Fibroblast of skin of abdomen (primary cell): ENCODE results near the gene TMEM114.

Experiments
- DNase-seq: peaks from one replicate; pipeline ENCODE4 v3.0.0-alpha.2; 2013

Gene TMEM114

DNA sequence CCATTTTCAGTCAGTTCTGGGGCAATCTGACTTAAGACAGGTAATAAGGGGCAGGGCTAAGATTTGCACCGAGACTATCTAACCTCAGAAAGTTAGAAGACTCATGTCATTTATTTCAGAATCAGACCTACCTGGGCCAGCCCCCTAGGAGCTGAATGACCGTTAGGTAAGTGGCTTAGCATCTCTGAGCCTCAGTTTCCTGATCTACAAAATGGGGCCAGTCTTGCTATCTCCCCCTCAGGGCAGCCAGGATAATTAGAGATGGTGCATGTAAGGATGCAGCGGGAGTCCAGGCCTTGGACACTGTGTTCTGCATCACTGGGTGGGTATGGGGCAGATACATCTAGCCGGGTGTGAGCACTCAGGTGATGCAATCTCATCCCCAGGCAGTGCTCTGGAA is 20.8 kb upstream of the TMEM114 start:
- no peak for DNase-seq

- no peak for DNase-seq
Observed at GRCh38 chr16:8607214-8607613, 16.9 kb upstream of the TMEM114 start.

DNA sequence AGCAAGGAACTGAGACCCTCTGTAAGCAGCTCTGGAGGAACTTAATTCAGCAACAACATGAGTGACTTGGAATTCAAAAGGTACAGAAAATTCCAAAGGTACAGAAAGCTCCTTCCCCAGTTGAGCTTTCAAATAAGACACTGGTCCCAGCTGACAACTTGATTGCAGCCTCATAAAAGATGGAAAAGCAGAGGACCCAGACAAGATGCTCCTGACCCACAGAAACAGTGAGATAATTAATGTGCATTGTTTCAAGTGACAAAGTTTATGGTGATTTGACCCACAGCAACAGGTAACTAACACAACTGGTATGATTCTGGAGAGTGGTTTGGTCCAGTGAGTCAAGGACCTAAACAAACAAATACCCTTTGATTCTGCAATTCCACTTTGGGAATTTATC is 15.2 kb upstream of the TMEM114 start:
- no peak for DNase-seq

DNA sequence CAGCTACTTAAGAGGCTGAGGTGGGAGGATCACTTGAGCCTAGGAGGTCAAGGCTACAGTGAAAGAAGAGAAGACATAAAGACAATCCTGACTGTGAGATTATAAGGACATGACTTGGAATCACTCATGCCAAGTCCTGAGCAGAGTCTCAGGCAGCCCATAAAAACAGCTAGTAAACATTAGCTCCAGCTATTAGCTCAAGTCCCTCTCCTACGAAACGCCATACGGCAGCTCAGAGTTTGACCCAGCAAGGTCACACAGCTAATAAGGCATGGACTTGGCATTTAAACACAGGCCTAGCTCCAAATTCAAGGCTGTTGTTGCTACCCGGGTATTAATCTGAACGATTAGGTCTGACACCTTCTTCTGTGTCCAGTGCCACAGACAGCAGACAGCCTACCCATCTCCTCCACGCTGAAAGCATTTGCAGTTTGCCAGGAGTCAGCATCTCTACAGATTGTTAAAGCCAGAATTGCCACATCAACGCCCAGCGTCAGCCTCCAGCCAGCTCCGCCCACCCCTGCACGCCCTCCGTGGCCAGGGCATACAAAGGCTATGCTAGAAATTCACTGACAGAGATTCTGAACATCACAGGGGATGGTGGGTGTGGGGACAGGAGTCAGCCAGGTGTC is 9.9 kb upstream of the TMEM114 start:
- no peak for DNase-seq

DNA sequence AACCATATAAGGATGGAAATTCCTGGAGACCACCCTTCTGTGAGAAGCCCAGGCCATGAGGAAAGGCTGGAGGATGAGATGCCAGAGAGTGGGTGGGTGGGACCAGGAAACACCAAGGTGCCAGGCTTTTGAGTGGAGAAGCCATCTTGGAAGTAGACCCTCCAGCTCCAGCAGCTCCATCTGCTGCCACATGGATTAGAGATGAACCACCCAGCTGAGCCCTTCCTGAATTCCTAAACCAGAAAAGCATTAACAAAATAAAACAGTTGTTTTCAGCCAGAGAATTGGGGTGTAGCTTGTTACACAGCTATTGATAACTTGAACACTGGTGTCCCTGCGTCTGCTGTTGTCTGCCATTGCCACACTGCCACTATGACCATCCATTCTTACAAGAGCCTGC is 6.3 kb upstream of the TMEM114 start:
- no peak for DNase-seq

DNA sequence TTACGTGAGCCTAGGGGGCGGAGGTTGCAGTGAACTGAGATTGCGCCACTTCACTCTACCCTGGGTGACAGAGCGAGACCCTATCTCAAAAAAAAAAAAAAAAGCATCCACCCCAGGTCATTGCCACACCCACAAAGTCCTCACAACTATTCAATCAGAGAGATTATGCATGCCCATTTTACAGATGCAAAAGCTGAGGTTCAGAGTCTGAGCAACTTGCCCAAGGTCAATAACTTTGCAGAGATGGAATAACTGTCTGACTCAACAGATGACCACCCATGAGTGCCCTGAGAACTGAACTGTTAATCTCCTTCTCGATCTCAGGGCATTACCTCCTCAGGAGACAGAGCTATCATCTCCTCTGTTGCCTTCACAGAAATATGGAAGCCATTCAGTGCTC is 5.5 kb upstream of the TMEM114 start:
- no peak for DNase-seq

DNA sequence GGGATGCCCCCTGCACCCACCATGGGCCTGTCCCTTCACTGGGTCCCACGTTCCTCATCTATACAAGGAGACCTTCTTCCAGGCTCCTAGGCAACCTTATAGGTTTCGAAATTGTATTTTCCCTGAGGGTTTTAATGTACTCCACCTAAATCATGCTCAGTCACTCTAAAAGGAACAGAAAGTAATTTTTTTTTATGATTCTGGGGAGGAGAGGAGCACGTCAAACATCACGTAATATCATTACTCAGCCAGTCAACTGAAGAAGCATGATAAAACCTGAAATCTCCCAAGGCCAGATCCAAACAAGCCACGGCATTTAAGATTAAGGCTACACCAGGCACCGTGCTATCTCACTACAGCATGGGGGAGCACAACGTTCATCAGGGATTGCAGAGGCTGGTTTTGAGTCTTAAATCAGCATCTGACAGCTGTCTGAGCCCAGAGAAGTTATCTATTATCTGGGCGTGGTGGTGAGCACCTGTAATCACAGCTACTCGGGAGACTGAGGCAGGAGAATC is 3.9 kb upstream of the TMEM114 start:
- DNase-seq, result no peak

DNA sequence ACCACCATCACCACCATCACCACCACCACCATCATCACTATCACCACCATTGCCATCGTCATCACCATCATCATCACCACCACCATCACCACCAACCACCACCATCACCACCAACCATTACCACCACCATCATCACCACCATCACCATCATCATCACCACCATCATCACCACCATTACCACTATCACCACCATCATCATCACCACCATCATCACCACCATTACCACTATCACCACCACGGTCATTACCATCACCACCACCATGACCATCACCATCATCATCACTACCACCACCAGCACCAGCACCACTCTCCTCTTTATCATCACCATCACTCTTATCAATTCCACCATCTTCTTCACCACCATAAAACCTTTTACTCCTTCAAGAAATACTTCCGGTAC is 1.1 kb upstream of the TMEM114 start:
- DNase-seq, result no peak

DNA sequence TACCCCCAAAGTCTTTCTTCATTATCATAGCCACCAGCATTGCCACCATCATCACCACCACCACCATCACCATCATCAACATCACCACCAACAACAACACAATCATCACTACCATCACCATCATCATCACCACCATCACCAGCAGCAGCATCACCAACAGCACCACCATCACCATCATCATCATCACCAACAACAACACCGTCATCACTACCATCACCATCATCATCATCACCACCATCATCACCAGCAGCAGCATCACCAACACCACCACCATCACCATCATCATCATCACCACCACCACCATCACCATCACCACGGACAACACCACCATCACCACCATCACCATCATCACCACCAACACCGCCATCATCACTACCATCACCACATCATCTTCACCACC is 500 bp upstream of the TMEM114 start:
- DNase-seq, result no peak

DNA sequence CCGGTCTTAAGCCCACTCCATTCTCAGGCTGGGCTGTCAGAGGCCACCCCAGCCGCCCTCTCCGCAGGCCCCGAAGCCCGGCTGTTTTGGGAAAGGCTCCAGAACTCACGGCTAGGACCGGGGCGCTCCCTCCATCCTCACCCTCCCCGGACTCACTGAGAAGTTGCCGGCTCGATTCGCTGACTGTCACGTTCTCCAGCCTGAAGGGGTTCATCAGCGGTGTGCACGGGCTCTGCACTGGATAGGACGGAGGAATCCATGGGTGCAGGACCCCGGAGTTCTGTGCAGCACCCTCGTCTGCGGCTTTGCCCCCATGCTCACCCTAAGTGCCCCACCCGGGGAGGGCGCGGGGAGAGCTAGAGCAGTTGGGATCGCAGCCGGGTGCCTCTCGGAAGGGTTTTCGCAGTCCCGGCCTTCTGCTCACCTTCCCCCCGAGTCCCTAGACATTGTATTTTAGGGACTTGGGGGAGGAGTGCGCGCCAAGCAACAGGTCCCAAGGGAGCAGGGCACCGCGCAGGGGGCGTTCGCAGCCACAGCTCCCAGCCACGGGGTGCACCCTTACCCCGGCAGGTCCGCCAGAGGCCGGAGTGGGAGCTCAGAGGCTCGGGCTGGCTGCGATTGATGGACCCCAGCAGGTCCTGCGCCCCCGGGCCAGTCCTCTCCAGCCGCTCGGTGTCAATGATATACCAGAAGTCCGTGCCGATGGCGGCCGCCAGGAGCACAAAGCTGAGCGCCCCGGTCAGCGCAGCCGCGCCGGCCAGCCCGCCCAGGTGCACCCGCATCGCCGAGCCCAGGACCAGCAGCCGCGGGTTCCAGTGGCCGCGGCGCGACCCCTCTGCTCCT is 1.0 kb downstream of the TMEM114 start:
- no peak for DNase-seq

DNA sequence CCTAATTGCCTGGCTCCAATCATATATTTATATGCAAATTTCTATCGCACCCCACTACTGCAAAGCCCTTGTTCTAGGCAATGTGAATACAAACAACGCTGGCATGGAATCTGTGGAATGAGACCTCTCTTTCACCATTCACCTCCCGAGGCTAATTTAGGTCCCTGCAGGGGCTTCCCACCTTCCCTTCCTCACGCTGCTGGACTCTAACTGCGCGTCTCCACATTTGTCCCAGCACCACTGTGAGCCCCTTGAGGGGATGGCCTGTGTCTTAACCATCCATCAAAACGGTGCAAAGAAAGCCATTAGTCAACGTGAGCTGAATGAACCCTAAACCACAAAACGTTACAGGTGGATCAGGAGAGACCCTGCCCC is 1.6 kb downstream of the TMEM114 start:
- DNase-seq, result no peak

DNA sequence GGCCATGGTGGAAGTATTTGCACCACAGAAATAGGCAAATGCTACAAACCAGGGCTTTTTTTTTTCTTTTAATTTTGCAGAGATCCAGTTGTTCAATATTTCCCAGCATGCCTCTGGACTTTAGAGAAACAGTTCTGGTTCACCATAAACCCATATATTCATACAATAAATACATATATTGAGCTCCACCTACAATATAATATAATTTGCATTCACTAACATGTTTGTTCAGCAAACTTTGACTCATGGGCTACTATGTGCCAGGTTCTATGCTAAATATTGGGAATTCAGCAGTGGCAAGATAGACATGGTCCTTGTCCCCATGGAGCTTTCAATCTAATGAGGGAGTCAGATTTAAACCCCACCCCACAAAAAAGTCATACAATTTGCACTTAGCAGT is 3.2 kb downstream of the TMEM114 start:
- no peak for DNase-seq

DNA sequence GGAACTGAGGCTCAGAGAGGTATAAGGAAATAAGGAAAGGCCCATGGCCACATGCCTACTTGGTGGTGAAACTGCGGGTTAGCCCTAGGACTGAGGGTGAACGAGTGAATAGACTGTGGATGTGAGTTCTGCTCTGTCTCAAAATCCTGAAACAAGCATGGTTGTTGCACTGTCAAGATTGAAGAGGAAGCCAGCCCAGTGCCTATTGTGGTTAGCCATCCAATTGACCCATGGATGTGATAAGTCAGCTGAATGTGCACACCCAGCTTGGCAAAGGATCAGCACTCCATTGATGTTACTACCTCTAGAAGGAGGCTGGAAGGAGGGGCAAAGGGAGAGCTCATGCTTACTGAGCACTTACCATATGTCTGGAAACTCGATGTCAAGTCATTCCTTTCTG is 4.5 kb downstream of the TMEM114 start:
- no peak for DNase-seq

DNA sequence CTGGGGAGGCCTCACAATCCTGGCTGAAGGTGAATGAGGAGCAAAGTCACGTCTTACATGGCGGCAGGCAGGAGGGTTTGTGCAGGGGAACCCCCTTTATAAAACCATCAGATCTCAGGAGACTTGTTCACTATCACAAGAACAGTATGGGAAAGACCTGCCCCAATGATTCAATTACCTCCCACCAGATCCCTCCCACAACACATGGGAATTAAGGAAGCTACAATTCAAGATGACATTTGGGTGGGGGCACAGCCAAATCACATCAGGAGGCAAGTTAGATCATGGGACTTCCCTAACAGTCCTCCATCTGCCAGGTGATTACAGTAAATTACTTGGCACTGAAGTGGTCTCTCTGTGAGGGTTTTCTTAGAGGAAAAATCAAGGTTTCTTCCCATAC is 5.3 kb downstream of the TMEM114 start:
- no peak for DNase-seq

GRCh38 chr16:8583732-8584131 is 6.6 kb downstream of the TMEM114 start:
- no peak for DNase-seq

DNA sequence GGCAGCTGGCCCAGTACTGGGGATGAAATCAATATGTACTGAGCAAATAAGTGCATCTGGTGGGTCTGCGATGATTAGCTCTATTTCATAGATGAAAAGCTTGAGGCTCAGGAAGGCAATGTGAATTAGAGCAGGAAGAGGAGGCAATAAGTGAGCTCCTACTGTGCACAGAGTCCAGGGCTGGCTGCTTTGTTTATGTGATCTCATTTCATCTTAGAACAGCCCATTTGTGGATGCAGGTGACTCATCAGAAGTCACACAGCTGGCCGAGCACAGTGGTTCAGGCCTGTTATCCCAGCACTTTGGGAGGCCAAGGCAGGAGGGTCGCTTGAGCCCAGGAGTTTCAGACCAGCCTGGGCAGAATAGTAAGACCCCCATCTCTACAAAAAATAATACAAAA is 7.1 kb downstream of the TMEM114 start:
- no peak for DNase-seq

DNA sequence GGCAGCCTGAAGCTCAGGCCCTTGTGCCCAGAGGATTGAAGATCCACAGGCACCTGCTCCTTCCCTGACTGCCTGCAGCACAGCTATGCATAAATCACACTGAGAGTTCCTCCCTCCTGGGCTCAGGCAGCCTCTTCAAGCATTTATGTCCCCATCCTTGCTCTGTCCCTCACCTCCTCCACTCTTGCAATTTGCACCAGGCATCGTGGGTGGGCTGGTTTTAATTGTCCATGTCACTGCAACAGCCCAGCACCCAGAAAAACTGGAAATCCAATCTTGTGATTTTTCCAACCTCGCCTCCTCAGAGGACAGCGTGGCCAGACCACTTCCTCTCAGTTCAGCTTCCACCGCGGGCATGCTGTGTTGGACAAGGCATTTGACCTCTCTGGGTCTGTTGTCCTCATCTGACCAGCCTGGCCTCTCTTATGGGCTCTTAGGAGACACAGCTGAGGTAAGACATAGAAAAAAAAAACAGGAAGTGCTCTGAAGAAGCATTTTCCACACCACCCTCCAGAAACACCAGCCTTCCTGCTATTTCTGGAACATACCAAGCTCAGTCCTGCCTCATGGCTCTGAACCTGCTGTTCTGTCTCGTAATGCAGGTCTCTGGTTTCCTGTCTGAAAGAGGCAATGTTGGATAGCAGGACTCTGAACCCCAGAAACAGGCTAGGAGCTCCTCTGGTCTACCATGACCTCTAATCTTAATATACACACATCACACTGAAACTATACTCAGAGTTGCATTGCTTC is 8.3 kb downstream of the TMEM114 start:
- no peak for DNase-seq

- no peak for DNase-seq
Observed at GRCh38 chr16:8579559-8579958, 10.8 kb downstream of the TMEM114 start.

- DNase-seq, result no peak
Observed at GRCh38 chr16:8577678-8578304, 12.5 kb downstream of the TMEM114 start.

DNA sequence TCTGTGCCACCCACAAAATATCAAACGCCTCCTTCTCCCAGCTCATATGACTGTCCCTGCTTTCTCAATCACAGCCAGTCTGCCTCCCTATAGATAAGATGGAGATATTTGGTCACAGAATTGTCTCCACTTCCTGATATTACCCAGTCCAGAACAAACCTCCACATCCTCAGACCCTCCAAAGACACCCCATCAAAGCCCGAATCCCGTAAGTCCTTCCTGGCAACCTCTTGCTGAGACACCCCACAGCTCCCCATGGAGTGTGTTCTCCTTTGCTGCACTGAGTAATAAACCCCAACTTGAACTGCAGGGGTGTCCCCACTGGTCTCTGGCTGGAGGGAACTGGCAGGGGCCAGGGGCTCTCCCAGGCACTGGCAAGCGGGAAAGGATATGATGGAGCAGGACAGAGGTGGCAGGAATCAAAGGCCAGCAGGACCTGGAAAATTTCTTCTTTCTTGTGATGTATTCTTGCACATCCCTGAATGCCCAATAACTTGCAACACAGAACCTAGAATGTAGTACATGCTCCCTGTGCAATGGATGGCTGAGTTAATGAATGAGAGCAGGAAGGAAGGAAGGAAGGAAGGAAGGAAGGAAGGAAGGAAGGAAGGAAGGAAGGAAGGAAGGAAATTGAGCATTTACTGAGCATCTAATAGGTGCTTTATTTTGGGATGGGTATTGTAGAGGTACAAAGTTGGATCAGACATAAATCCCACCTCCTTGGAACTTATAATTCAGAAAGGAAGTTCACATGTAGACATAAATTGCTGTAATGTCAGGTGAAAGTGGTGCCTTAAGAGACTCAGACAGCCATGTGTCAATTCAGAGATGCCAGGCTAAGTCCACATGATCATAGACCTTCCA is 13.9 kb downstream of the TMEM114 start:
- DNase-seq, result no peak

- no peak for DNase-seq
Observed at GRCh38 chr16:8575399-8575798, 14.9 kb downstream of the TMEM114 start.
